HL-60/S4 (cell line): Measurements from ENCODE around the gene TBX19.
"Not testable (repeated sequence)": the region's sequence is repeated elsewhere in the genome, so short reads cannot be mapped to it uniquely, and the experiment has no call there.

Experiments
- in situ Hi-C: fragments of 300-500 bp; cut with MboI; formaldehyde crosslinking; loops from 2 replicates; pipeline ENCODE4 v1.14.3; 2022; ENCODE audit warnings: low sequenced_read_pairs

The TBX19 gene

GRCh38 chr1:168354335-168355269 is 73.9 kb downstream of the TBX19 start:
- in situ Hi-C loops: not testable (repeated sequence)

DNA sequence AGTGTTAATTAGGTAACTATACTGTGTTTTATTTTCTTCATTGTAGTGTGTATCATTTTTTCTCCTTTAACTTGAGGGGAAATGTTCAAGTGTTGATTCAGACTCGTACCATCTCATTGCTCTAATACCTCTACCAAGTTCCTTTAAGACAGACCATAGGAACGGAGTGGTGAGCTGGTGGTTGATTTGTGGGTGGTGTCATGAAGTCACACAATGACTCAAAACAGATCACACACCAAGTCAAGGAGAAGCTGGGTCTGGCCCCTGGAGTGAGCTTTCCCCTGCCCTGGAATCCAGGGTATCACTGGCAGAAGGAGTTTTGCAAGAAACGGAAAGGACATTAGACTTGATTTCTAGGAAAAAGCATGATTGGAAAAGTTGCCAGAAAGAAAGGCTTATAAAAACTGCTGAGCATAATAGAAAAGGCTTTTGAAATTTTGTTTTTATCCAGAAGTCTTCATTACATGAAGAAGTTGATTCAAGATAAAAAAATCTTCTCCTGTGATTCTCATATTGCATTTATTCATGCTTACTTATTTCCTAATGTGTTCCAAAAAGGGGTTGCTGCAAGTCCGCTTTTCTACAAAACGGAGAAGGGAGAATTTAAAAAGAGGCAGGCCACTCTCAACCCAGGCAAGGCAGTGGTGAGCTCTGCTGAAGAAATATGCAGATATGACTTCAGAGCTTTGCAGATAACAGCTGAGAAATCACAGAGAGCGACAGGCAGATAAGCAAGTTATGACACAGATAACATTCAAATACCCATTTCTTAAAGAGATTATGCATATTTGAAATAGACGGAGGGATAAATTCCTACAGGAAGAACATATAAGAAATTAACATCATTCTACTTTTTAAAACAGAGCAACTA is 79.7 kb downstream of the TBX19 start:
- in situ Hi-C loops: no loop called here

DNA sequence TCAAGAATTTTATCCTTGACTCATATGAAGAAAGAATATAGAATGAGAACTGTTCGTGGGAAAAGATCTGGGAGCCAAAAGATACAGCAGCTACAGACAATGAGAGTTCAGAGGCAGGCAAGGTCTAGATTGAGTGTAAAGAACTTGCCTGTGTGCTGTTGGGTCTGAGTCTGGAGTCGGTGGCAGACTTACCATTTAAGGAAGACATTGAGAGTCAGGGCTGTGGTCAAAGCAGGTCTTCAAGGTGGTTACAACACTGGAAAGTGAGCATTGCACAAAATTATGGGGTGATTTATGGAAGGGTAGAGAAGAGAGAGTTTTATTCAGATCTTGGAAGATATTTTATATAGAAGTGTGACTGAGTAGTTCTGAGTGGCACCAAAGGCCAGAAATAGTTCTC is 80.6 kb downstream of the TBX19 start:
- in situ Hi-C loops: no loop called here

- in situ Hi-C loops: no loop called here
Observed at GRCh38 chr1:168362991-168363390, 82.3 kb downstream of the TBX19 start.
